ENCODE results near the gene ZNF782. TPM values are rescaled to one million over a fixed set of nuclear protein-coding genes. Genes with fewer than 3 reads are reported as not detected.

ZNF782 gene
- 2.9 and 4.0 TPM in 2 replicates for total RNA-seq

GRCh38 chr9:96853781-96854650, at the start of gene ZNF782:
TSS of gene ZNF782 (minus strand) at chr9:96854514. CDS start at chr9:96851961, 2,553 bp downstream.

Other genes with a start within 250 kb of the ZNF782 start
- 12.2 and 15.2 TPM in 2 replicates for gene CDC14B, start 234.7 kb downstream of the ZNF782 start, total RNA-seq
- 35.0 and 42.7 TPM in 2 replicates for gene PRXL2C, start 199.2 kb downstream of the ZNF782 start, total RNA-seq
- 13.5 and 20.8 TPM in 2 replicates for gene ZNF510, start 76.4 kb downstream of the ZNF782 start, total RNA-seq
- gene NUTM2G, start 74.3 kb upstream of the ZNF782 start, total RNA-seq, result not detected in 2 replicates
- 0.26 and 0.33 TPM in 2 replicates for gene CTSV, start 184.6 kb upstream of the ZNF782 start, total RNA-seq